Dedifferentiated amniotic fluid mesenchymal stem cell (primary cell): ENCODE results near the gene RNF213.
A peak's percentile ranks its signal among the peaks of the same experiment; 100 is the strongest.
"Not testable (repeated sequence)": the region's sequence is repeated elsewhere in the genome, so short reads cannot be mapped to it uniquely, and the experiment has no call there.

Experiments
- DNase-seq: peaks from one replicate; pipeline ENCODE4 v3.0.0-alpha.2; 2016; ENCODE audit errors: extremely low spot score

Gene RNF213

GRCh38 chr17:80270836-80271235 lies 10.2 kb downstream of the RNF213 start:
- DNase-seq = no peak

- no peak for DNase-seq
Measured at GRCh38 chr17:80272366-80272765, 11.7 kb downstream of the RNF213 start.

- DNase-seq = no peak
Measured at GRCh38 chr17:80274331-80274730, 13.7 kb downstream of the RNF213 start.

GRCh38 chr17:80274871-80275449 lies 14.3 kb downstream of the RNF213 start:
- DNase-seq = no peak

DNA sequence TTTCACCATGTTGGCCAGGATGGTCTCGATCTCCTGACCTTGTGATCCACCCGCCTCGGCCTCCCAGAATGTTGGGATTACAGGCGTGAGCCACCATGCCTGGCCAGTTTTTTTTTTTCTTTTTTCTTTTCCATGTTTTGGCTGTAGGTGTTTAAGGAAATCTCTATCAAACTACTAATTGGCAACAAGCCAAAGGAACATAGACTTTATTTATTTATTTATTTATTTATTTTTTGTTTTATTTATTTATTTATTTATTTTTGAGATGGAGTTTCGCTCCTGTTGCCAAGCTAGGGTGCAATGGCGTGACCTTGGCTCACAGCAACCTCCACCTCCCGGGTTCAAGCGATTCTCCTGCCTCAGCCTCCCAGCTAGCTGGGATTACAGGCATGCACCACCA lies 15.2 kb downstream of the RNF213 start:
- not testable (repeated sequence) for DNase-seq

DNA sequence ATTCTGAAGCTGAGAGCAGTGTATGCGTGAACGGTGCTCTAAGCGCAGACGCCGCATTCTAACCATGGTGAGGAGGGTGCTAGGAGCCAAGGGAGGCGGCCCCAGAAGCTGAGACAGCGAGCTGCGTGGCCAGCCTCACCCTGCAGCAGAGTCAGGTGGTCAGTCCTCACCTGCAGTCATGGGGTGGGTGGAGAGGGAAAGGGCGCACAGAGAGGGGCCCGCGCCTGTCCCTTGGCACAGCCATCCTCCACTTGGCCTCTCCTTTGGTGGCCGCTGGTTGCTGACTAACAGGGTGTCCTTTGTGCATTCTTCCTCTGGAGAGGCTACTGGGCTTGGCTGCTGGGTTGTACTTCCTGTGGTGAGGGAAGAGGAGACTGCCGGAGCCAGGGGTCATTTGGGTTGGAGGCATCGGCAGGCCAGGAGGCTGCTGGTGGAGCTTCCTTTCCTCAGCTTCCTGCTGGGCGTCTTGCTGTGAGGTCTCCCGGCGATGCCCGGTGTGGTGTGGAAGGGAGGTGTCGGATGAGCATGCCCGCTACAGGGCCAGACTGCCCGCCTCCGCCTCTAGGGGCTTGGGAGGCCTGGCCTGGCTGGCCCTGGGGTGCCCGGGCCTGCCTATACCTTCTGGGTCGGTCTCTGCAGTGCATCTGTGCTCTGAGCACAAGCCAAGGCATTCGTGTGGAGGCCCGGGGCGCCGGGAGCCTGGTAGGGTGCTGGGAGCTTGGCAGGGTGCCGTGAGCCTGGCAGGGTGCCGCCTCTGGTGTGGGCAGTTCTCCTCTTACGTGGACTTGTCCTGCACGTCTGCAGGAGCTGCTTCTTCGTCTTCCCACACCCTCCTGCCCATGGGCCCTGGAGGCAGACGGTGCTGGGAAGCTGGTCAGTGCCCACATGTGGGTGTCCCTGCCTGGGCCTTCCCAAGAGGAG lies 17.4 kb downstream of the RNF213 start:
- no peak for DNase-seq

DNA sequence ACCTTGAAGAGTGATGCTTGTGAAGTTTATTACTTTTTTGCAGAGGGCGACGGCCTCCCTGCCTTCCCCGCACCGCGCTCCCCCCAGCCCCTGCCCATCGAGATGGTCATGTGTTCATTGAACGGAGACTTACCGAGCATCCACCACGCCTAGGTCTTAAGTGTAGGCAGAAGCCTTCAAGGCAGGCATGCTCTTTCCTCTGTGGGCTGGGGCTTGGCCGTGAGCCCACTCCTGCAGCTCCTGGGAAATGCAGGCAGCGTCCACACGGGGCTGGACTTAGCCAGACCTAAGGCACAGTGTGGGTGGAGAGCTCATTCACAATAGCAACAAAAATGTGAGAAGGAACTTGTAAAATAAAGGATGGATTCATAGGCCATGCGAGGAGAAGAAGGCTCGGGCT lies 19.2 kb downstream of the RNF213 start:
- peak; percentile 77 for DNase-seq

GRCh38 chr17:80281516-80281915 lies 20.9 kb downstream of the RNF213 start:
- no peak for DNase-seq

DNA sequence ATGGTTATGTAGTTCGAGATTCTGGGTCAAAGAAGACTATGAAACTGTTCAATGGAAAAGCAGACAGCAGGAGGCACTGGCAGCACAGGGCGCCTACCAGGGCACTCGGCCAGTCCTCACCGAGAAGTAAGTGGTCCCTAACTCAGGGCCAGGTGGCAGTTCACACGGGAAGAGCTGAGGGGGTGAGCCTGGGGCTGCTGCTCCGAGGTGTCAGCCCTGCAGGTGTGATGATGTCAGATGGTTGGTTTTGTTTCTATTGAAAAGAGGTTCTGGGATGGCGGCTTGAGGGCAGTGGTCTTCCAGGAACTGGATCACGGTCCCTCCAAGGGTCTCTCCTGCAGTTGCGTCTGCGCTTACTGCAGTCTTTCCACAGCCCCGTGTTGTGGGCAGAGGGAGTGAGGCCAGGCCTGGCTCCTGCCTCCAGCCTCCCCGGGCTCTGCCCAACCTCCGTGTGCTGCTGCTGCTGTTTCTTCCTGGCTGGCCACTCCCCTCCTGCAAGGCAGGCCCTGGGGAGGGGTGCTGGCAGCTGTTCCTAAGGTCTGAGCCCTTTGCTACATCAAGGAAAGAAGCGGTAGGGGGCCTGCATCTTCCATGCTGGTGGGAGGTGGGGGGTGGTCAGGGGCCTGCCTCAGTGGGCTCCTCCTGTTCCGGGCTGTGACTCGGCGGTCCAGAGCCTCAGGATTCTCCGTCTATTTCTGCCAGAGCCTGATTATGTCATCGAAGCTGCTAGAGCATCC lies 22.6 kb downstream of the RNF213 start:
- DNase-seq = no peak

- no peak for DNase-seq
Measured at GRCh38 chr17:80284631-80285030, 24.0 kb downstream of the RNF213 start.

GRCh38 chr17:80285237-80285920 lies 24.7 kb downstream of the RNF213 start:
- no peak for DNase-seq

GRCh38 chr17:80286638-80286960 lies 25.9 kb downstream of the RNF213 start:
- no peak for DNase-seq

DNA sequence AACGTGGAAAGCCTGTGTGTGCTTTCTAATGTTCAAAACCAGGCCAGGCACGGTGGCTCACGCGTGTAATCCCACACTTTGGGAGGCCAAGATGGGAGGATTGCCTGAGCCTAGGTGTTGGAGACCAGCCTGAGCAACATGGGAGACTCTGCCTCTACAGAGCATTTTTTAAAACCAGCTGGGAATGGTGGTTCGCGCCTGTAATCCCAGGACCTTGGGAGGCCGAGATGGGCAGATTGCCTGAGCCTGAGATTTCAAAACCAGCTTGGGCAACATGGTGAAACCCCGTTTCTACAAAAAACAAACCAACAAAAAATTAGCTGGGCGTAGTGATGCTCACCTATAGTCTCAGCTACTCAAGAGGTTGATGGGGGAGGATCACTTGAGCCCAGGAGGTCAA lies 26.4 kb downstream of the RNF213 start:
- no peak for DNase-seq

DNA sequence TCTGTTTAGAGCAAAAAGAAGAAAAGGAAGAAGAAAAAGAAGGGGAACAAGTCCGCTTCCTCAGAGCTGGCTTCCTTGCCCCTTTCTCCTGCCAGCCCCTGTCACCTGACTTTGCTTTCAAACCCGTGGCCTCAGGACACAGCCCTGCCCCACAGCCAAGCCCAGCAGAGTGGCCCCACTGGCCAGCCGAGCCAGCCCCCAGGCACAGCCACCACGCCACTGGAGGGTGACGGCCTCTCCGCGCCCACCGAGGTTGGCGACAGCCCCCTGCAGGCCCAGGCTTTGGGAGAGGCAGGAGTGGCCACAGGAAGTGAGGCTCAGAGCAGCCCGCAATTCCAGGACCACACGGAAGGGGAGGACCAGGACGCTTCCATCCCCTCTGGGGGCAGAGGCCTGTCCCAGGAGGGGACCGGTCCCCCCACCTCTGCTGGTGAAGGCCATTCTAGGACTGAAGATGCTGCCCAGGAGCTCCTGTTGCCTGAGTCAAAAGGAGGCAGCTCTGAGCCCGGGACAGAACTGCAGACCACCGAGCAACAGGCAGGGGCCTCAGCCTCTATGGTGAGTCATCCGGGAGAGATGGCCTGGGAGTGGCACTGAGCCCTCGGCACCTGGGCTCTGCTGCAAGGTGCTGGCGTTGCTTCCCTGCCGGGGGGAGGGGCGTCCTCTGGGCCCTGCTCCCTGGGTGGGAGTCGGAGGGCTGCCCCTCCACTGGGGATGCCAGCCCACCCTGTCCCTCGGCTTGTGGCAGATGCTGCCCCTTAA lies 27.3 kb downstream of the RNF213 start:
- DNase-seq = no peak

- DNase-seq = no peak
Measured at GRCh38 chr17:80289616-80290015, 29.0 kb downstream of the RNF213 start.

- DNase-seq = no peak
Measured at GRCh38 chr17:80290156-80290555, 29.5 kb downstream of the RNF213 start.

DNA sequence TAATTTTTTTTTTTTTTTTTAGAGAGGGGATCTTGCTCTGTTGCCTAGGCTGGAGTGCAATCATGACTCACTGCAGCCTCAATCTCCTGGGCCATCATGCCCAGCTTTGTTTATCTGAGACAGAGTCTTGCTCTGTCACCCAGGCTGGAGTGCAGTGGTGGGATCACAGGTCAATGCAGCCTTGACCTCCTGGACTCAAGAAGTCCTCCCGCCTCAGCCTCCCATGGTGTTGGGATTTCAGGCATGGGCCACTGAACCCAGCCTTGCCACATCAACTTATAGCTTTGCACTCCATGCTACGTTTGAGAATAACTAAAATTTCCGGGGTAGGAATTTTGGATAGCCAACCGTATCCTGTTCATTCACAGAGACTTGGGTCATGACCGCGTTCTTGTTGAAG lies 30.6 kb downstream of the RNF213 start:
- DNase-seq = no peak

- DNase-seq = no peak
Measured at GRCh38 chr17:80291691-80292487, 31.2 kb downstream of the RNF213 start.

DNA sequence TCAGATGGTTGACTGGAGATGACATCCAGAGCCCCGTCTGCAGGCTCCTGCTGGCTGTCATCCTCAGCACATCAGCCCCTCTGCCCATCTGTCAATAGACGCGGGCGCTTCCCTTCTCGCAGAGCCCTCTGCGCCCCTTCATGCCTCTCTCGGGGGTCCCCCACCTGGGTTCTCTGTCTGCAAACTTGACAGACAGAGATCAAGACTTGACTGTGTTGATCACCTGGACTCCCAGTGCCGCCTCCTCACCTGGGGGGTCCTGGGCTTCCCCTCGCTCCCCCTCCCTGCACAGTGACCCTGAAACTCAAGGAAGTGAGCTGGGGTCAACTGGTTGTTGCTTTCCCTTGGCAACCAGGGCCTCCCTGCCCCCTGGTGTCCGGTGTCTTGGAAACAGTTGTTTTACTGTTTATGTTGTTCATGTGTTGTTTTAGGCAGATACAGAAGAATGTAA lies 31.9 kb downstream of the RNF213 start:
- DNase-seq = no peak

GRCh38 chr17:80294210-80294609 lies 33.6 kb downstream of the RNF213 start:
- DNase-seq = no peak

GRCh38 chr17:80294653-80295052 lies 34.0 kb downstream of the RNF213 start:
- no peak for DNase-seq
